Peyer's patch (tissue), 4 donors: ENCODE measurements around the gene HPX.

ENCODE experiments used
- CTCF ChIP-seq, 6 experiments: fragments of 450-650 bp in 4 of 6; fragments of 200-600 bp in 2 of 6; sonication (generic) in 1 of 6; IDR thresholded peaks; one replicate each; pipeline ENCODE4 v1.5.1; 2017 to 2019; ENCODE audit warnings: antibody characterized with exemption in 6 of 6, mild to moderate bottlenecking in 3 of 6, moderate library complexity in 1 of 6
- POLR2A ChIP-seq, 2 donors: fragments of 450-650 bp; IDR thresholded peaks; one replicate each; pipeline ENCODE4 v1.5.1; 2017; ENCODE audit warnings: antibody characterized with exemption in 2 of 2, mild to moderate bottlenecking in 2 of 2, moderate library complexity in 2 of 2

GRCh38 chr11:6452219-6452618 lies 11.4 kb upstream of the HPX start:
- no peak for TF ChIP-seq POLR2A (IDR thresholded peaks at IDR 0.05)
- TF ChIP-seq CTCF (IDR thresholded peaks at IDR 0.05) = no peak
